ENCODE measurements around the gene TMEM45B.
A peak's percentile ranks its signal among the peaks of the same experiment; 100 is the strongest.
"Not testable (repeated sequence)": the region's sequence is repeated elsewhere in the genome, so short reads cannot be mapped to it uniquely, and the experiment has no call there.

Gene TMEM45B

DNA sequence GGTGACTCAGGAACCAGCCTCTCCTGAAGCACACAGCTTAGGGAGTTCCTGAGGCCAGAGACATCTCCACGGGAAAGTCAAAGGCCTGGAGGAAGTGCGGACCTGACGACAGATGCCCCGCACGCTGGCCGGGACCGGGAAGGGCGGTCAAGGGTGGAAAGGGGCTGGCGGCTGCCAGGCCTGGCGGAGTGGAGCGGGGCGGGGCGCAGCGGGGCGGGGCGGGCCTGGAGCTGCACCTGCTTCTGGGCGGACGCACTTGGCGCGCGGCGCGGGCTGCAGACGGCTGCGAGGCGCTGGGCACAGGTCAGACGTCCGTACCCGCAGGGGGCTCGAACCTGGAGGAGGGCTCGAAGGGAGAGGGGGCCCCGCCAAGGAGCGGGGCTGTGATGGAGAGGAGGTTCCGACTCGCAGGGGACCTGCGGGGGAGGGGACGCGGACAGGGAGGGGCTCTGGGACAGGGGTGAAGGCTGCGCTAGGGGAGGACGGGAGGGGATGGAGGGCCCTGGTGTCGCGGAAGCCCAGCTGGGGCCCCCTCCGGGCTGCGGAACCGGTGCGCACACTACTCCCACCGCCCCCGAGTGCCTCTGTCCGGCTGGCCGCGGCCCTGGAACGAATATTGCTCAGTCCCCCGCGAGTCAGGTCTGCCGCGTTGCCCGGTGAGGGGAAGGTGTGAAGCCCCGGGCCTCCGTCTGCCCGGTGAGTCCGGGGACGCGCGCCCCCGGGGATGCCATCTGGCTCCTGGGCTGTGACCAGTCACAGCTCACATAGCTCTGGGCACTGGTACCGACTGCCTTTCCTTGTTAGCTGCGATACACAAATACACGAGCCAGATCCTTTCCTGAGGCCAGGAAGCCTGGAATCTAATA, at the start of gene TMEM45B:
Gene TMEM45B (plus strand): TSS at position 253 of the 866 bp plus-strand sequence. CDS start 36,635 bp downstream, outside the sequence.
- DNase-seq = no peak

DNA sequence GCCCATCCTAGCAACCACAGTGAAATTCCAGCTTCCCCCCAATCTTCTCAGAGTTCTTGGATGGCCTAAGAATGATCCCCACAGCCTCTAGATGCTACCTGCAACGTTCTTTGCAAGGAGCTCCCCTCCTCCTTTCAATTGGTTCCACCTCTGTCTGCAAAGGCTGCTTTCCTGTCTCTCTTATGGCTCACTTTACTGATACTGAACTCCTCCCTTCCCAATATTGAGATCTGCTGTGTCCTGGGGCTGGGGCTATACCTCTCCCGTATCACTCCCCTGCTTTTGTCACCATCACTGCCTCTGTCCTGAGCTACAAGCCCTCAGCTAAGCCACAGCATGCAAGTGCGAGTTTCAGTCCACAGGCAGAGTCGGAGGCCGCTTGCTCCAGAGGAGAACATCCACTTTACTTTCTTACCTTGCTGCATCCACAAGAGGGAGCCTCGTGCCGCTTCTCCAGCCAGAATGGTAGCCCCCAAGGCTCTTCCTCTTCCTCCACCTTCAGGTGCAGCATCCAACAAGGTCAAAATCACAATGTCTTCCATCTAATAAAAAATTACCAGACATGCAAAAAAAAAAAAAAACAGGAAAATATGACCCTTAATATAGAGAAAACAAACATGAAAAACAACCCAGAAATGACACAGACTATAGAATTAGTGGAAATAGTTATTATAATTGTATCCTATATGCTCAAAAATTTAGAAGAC, 48.6 kb upstream of the TMEM45B start:
- DNase-seq = peak; percentile 33

DNA sequence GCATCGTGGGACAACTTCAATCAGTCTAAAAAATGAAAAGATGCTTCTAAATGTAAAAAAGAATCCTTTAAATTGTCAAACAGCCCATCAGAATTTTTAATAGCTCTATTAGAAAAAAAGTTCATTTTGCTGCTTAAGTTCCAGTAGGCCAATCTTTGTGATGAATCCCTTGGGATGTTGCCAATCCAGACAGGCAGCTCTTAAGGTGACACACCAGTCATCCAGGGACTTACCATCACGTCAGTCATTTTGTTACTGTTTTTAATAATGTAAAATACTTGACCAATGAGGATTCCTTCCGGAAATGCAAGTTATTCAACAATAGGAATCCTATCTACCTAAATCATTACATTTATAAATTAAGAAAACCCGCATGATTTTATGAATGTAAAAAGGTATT, 47.8 kb upstream of the TMEM45B start:
- DNase-seq = no peak

DNA sequence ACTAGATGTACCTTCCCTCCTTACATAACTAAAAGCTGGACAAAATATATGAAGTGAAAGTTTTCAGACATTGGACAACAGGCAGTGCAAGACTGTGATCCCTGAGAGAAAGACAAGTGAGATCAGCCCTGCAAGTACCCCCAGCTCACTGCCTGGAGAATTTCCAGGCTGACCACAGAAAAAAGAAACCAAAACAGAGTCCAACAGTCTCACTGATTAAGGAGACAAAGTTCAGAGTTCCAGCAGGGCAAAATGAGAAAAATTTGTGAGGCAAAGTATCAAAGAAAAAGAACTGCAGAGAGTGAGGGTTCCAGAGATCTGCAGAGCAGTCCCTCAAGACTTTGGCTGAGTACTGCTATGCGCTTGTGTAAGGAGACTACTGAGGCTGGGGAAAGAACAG, 47.3 kb upstream of the TMEM45B start:
- DNase-seq = no peak

DNA sequence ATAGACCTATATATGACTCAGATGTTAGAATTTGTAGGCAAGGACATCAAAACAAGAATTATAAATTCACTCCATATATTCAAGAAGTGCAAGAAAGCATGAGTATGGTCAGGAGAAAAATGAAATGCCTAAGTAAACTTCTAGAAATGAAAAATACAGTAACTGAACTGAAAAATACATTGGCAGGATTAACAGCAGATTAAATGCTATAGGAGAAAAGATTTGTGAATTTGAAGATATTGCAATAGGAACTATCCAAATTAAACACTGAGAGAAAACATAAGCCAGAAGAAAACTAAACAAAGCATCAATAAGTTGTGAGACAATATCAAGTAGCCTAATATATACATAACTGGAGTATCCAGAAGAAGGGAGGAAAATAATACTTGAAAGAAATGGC, 46.6 kb upstream of the TMEM45B start:
- DNase-seq = no peak

DNA sequence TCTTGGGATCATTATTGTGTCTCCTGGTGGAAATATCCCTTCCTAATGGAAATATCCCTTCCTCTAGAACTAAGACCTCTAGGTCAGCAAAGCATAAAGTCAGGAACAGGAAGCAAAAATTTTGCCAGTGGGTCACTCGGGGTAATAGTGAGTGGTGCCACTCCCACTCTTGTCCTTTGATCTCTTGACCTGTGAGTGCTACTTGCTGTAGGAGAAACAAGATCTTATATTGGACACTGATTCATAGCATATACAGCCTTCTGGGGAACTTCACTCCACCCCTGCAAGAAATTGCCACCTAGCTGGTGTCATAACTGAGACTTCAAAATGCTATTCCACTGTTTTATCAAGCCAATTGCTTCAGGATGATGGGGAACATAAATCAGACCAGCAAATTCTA, 44.7 kb upstream of the TMEM45B start:
- DNase-seq = no peak

DNA sequence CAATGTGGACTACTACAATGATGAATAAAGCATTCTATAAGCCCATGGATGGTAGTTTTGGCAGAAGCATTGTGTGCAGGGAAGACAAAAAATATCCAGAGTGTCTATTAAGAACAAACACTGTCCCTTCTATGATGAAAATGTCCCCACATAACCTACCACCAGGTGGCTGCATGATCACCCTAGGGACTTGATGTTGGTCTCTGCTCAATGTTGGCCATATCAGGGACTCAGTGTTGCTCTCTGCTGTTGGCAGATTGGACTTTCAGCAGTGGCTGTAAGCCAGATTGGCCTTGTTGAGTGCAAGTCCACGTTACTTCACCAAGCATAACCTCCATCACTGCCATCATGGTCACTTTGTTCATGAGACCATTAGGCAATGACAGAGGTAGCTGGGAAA, 44.2 kb upstream of the TMEM45B start:
- DNase-seq = not testable (repeated sequence)

DNA sequence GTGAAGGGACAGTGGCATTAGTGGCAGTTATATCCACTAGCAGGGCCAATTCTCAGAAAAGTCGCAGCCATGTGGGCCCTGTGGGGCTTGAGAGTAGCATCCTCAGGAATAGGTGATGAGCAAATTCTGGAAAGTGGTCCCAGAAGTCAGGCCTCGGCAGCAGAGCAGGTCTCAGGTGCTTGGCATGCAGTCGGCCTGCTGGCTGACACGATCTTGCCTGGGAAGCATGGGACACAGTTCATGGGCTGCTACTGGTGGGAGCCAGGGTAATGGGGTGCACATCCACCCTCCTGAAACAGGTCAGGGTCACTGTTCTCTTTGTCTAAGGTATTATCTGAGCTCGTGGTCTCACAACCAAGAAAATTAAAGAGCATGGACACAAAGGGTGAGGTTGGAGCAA, 36.8 kb upstream of the TMEM45B start:
- no peak for DNase-seq

DNA sequence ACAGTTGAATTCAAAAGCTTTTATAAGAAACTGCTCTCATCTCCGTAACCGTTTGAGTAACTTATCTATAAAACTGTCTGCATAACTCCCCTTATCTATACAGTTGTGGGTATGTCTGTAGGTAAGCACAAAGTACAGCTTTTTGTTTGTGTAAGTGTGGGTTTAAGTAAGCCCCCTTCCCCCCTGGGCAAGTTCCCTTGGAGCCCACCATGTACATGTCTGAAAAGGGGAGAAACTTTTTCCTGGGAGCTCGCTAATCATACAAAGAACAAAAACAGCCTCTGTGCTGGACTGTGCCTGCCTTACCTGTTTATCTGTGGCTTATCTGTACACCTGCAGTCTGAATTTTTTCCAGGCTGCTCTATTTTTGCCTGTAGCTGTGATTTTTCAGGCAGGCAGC, 36.3 kb upstream of the TMEM45B start:
- DNase-seq = no peak

DNA sequence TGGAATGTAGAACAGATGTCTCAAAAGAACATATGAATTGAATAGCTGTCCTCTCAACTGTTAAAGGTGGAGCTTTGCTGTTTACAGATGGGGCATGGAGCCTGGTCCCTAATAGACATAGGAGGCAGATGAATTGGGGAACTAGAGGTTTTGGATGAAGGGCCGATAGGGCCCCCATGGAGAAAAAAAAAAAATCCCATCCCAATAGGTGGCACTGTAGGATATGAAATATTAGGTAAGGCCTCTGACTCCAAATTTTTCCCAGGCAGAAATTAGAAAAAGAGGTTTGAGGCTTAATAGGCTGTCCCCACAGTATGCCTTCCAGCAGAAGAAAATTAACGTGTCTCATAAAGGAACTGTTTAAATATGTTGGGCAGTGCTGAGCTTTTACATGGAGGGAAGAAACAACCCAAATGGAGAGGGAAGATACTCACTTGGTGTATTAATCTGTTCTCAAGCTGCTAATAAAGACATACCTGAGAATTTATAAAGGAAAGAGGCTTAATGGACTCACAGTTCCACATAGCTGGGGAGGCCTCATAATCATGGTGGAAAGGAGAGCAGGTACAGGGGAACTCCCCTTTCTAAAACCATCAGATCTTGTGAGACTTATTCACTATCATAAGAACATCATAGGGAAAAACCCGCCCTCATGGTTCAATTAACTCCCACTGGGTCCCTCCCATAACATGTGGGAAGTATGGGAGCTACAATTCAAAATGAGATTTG, 30.1 kb upstream of the TMEM45B start:
- DNase-seq = peak; percentile 24

DNA sequence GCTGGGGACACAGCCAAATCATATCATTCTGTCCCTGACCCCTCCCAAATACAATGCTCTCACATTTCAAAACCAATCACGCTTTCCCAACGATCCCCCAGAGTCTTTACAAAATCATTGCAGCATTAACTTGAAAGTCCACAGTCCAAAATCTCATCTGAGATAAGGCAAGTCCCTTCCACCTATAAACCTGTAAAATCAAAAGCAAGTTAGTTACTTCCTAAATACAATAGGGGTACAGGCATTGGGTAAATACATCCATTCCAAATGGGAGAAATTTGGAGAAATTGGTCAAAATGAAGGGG, 29.6 kb upstream of the TMEM45B start:
- not testable (repeated sequence) for DNase-seq

DNA sequence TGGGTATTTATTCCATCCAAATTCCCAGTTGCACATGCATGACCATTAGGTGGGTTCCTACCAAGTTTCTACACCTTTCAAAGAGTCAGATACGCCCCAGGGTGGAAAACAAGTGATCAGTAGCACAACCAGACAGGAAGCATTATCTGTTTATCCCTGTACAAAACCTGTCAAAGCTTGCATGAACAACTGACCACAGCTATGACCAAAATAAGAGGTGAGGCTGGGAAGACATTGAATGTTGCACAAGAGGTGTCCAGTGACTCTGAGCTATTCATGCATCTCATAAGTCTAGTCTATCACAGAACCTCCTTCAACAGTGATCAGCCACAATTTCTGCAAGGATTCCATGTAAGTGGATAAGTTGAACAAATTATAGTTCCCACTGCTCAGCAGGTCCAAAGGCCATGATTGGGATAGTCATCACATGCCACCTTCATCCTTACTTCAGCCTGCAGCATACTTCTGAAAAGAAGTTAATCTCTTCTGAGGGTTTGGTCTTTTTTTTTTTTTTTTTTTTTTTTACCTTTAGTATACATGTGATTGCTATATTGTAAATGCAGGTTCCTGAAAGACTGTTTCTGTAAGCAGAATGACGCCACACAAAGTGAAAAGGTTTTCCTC, 28.0 kb upstream of the TMEM45B start:
- DNase-seq = no peak

DNA sequence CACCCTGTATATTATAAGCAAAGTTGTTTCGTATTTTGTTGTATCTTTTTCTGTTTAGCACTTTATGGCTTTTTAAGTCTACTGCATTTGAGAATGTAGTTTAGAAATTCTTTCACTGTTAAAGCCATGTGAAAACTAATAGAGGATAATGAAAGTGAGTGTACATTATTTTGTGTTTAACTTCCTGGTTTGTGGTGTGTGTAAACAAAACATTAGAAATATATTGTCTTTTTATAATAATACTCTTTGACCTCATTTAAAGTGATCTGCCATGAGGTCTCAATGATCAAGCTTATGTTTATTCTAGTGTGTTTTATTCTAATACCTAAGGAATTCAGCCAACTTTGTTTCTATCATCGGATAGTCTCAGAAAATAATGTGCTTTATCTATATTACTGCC, 27.4 kb upstream of the TMEM45B start:
- no peak for DNase-seq

DNA sequence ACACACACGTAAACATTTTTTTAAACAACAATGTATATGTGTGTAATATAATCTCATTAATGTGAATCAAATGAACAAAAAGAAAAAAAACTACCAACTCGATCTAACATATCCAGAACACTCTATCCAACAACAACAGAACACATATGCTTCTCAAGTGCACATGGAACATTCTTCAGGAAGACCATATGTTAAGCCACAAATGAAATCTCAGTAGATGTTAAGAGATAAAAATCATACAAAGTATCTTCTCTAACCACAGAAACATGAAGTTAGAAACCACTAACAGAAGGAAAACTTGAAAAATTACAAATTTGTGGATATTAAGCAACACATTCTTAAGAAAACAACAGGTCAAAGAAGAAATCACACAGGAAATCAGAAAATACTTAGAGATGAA, 25.5 kb upstream of the TMEM45B start:
- no peak for DNase-seq

DNA sequence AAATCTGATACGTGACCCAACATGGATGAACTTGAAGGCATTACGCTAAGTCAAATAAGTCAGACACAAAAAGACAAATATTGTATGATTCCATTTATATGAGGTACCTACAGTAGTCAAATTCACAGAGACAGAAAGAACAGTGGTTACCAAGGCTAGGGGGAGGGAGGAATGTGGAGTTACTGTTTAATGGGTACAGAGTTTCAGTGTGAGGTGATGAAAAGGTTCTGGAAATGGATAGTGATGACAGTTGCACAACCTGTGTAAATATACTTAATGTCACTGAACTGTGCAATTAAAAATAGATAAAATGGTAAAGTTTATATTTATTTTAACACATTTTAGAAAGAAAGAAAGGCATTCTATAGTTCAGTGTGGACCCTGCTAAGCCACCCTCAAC, 24.1 kb upstream of the TMEM45B start:
- DNase-seq = no peak

DNA sequence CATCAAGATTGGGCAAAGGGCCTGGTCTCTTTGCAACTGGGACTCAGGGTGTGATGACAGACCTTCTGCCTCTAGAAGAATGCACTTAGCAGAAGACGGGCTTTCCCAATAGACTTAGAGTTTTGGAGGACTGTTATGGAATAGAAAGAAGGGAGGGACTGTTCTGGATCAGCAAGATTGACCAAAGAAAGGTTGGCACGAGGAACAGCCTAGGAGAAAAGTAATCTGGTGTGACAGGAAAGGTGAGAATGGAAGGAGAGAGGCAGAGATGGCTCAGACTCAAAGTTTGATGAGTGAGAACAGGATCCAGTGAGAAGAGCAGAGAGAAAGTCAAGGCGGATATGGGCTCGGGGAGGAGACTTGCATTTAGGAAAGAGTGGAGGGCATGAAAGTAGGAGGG, 23.0 kb upstream of the TMEM45B start:
- DNase-seq = no peak

DNA sequence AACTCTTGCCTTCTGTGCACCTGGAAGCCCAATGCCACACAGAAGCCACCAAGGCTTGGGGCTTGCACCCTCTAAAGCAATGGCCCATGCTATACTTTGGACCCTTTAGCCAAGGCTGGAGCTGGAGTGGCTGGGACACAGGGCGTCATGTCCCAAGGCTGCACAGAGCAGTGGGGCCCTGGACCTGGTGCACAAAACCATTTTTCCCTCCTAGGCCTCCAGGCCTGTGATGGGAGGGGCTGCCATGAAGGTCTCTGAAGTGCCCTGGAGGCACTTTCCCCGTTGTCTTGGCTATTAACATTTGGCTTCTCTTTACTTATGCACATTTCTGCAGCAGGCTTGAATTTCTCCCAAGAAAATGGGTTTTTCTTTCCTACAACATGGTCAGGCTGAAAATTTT, 20.6 kb upstream of the TMEM45B start:
- no peak for DNase-seq

DNA sequence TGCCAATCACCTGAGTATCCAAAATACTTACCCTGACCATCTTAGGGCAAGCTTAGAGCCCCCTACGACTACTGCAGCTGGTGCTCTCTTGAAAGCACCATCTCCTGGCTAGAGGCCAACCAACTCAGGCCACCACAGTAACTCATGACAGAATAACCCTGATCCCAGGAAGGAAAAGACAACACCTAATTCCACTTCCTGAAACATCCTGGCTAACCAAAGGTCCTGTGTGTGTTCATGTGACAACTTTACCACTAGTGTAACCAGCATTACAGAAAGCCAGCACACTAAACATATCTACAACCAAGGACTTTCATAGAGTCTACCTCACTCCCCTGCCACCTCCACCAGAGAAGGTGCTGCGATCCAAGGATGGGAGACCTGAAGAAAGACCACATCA, 17.4 kb upstream of the TMEM45B start:
- DNase-seq = no peak

DNA sequence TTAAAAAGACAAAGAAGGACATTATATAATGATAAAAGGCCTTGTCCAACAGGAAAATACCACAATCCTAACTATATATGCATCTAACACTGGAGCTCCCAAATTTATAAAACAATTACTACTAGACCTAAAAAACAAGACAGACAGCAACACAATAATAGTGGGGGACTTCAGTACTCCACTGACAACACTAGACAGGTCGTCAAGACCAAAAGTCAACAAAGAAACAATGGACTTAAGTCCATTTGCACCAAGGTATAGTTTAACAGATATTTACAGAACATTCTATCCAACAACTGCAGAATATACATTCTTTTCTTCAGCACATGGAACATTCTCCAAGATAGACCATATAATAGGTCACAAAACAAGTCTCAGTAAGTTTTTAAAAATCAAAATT, 15.5 kb upstream of the TMEM45B start:
- not testable (repeated sequence) for DNase-seq

DNA sequence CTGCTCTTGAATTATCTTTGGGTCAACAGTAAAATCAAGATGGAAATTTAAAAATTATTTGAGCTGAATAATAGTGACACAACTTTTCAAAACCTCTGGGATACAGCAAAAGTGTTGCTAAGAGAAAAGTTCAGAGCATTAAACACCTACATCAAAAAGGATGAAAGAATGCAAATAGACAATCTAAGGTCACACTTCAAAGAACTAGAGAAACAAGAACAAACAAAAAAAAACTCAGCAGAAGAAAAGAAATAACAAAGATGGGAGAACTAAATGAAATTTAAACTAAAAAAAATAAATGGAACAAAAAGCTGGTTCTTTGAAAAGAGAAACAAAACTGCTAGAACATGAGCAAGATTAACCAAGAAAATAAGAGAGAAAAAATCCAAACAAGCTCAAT, 15.0 kb upstream of the TMEM45B start:
- DNase-seq = no peak

DNA sequence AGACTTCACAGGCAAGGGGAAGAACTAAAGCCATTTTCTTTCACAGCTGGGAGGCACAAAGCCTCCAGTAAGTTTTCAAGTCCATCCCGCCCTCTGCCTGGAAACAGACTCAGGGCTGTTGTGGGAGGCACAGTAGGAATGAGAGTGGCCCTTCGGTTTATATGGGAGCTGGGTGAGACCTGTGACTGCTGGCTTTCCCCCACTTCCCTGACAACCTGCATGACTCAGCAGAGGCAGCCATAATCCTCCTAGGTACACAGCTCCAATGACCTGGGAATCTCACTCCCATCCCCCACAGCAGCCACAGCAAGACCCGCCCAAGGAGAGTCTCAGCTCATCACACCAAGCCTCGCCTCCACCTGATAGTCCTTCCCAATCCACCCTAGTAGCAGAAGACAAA, 12.1 kb upstream of the TMEM45B start:
- no peak for DNase-seq

DNA sequence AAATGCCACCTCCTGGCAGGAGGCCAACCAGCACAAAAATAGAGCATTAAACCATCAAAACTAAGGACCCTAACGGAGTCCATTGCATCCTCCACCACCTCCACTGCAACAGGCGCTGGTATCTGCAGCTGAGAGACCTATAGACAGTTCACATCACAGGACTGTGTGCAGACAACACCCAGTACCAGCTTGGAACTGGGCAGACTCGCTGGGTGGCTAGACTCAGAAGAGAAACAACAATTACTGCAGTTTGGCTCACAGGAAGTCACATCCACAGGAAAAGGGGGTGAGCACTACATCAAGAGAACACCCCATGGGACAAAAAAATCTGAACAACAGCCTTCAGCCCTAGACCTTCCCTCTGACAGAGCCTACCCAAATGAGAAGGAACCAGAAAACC, 11.6 kb upstream of the TMEM45B start:
- DNase-seq = no peak

DNA sequence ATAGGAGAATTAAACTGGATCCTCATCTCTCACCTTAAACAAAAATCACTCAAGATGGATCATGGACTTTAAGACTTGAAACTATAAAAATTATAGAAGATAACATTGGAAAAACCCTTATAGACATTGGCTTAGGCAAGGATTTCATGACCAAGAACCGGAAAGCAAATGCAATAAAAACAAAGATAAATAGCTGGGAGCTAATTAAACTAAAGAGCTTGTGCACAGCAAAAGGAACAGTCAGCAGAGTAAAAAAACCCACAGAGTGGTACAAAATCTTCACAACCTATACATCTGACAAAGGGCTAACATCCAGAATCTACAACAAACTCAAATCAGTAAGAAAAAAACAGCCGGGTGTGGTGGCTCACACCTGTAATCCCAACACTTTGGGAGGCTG, 7.4 kb upstream of the TMEM45B start:
- not testable (repeated sequence) for DNase-seq
